HG02870 (cell line): ENCODE data around the gene TPTE2.
"Not testable (repeated sequence)": the region's sequence is repeated elsewhere in the genome, so short reads cannot be mapped to it uniquely, and the experiment has no call there.

ENCODE experiments used
- ATAC-seq: cut with Tn5 transposase; IDR thresholded peaks from one replicate; pipeline ENCODE4 v1.9.1; 2021; ENCODE audit warnings: mild to moderate bottlenecking, moderate library complexity; ENCODE audit not compliant: unreplicated experiment

Gene TPTE2

GRCh38 chr13:19572280-19572679, 10.9 kb upstream of the TPTE2 start:
- ATAC-seq = no peak

- ATAC-seq = peak; percentile 62
Measured at GRCh38 chr13:19567820-19568534, 6.6 kb upstream of the TPTE2 start.

GRCh38 chr13:19561585-19561984, 253 bp upstream of the TPTE2 start:
- ATAC-seq = no peak

- ATAC-seq = not testable (repeated sequence)
Measured at GRCh38 chr13:19560672-19561071, 660 bp downstream of the TPTE2 start.

GRCh38 chr13:19559739-19560138, 1.6 kb downstream of the TPTE2 start:
- not testable (repeated sequence) for ATAC-seq

- ATAC-seq = not testable (repeated sequence)
Measured at GRCh38 chr13:19557287-19557686, 4.0 kb downstream of the TPTE2 start.

GRCh38 chr13:19549245-19549644, 12.1 kb downstream of the TPTE2 start:
- ATAC-seq = not testable (repeated sequence)

GRCh38 chr13:19525634-19526033, 35.7 kb downstream of the TPTE2 start:
- peak; percentile 44 for ATAC-seq

- peak; percentile 73 for ATAC-seq
Measured at GRCh38 chr13:19519049-19519448, 42.3 kb downstream of the TPTE2 start.

- ATAC-seq = not testable (repeated sequence)
Measured at GRCh38 chr13:19507623-19508022, 53.7 kb downstream of the TPTE2 start.

- ATAC-seq = not testable (repeated sequence)
Measured at GRCh38 chr13:19460126-19460525, 101.2 kb downstream of the TPTE2 start.

GRCh38 chr13:19439056-19439686, 122.2 kb downstream of the TPTE2 start:
- not testable (repeated sequence) for ATAC-seq

GRCh38 chr13:19437780-19438179, 123.6 kb downstream of the TPTE2 start:
- not testable (repeated sequence) for ATAC-seq

- not testable (repeated sequence) for ATAC-seq
Measured at GRCh38 chr13:19422236-19422635, 139.1 kb downstream of the TPTE2 start.

- ATAC-seq = not testable (repeated sequence)
Measured at GRCh38 chr13:19412494-19412893, 148.8 kb downstream of the TPTE2 start.

GRCh38 chr13:19382746-19383511, 178.4 kb downstream of the TPTE2 start:
- ATAC-seq = not testable (repeated sequence)

GRCh38 chr13:19382111-19382510, 179.2 kb downstream of the TPTE2 start:
- ATAC-seq = no peak
